ENCODE data around the gene TECTA.

The TECTA gene

DNA sequence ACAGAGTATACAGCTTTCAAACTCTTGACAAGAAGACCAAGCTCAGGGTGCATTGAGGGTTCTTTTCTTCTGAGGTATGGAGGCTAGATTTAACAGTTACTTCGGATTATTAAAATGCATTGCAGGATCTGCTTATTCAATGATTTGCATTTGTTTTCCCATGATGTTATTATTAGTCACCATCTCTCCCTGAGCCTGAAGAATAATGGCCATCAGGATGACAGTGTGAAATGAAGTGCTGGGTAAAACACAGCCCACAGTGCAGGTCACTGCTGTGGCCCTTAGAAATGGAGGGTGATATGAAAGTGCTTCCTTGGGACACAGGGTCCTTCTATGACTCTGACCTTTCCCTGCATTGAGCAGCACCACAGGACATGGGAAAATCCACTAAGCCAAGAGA lies 40.0 kb downstream of the TECTA start:
- Histone ChIP-seq H3K27ac (ENCODE audit: low read length) (no peak overlapping the region), H3K4me3 (ENCODE audit: low read length) (no peak overlapping the region), H3K27me3 (ENCODE audit: control insufficient read depth, insufficient read depth, low read length) (no peaks in the 10 kb centered on the region), H3K9me3 (ENCODE audit: control insufficient read depth, insufficient read depth, low read length) (no peaks in the 10 kb centered on the region), H3K4me1 (ENCODE audit: control insufficient read depth, insufficient read depth, low read length) (no peaks in the 10 kb centered on the region; the same call in 1 of the 2 replicates), H3K36me3 (ENCODE audit: control insufficient read depth, insufficient read depth, low read length) (no peaks in the 10 kb centered on the region)
- WGBS (ENCODE audit: insufficient coverage, insufficient read length), result no CpG with 5 or more reads among the region's 1 CpG
- DNase-seq (ENCODE audit: low read depth, low spot score), result no peak

DNA sequence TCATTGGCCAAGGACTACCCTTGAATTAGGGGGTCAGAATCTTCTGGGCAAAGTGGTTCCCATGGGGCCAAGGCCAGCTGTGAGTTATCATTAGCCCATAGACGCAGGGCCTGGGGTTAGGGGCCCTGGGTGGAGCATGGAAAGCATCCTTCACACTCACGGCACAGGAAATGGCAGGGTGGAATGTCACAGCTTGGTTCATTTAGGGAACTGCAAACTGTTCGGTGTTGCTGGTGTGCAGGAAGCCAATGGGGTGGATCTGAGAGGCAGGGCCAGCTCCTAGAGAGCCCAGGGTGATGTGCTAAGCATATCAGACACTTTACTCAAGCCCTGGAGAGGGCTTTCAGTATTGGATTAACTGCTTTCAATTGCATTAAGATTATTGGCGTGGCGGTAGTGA lies 42.9 kb downstream of the TECTA start:
- no peaks in the 10 kb centered on the region for H3K9me3 ChIP-seq (ENCODE audit: control insufficient read depth, insufficient read depth, low read length)
- no peaks in the 10 kb centered on the region for H3K4me1 ChIP-seq (ENCODE audit: control insufficient read depth, insufficient read depth, low read length)
- WGBS (ENCODE audit: insufficient coverage, insufficient read length), result no CpG with 5 or more reads among the region's 5 CpGs
- H3K27me3 ChIP-seq (ENCODE audit: control insufficient read depth, insufficient read depth, low read length), result no peaks in the 10 kb centered on the region
- H3K4me3 ChIP-seq (ENCODE audit: low read length), result no peak overlapping the region
- no peak overlapping the region for H3K27ac ChIP-seq (ENCODE audit: low read length)
- H3K36me3 ChIP-seq (ENCODE audit: control insufficient read depth, insufficient read depth, low read length), result no peaks in the 10 kb centered on the region
- no peak for DNase-seq (ENCODE audit: low read depth, low spot score)

DNA sequence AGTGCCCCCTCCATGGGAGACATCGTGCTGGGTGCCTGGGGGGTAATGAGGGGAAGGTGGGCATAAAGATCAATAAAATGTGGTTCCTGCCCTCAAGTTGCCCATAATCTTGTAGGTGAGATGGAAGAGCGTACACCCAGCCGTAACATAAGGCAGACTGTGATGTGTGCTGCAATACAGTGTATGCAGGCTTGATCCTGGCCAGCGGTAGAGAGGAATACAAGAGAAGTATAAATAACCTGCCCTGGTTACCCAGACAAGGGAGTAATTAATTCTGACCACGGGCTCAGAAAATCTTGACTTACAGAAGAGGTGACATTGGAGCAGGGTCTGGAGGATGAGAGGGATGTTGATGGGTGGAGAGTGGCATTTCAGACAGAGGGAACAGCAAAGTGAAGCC lies 43.7 kb downstream of the TECTA start:
- no peak for DNase-seq (ENCODE audit: low read depth, low spot score)
- no peaks in the 10 kb centered on the region for H3K36me3 ChIP-seq (ENCODE audit: control insufficient read depth, insufficient read depth, low read length)
- no peak overlapping the region for H3K27ac ChIP-seq (ENCODE audit: low read length)
- WGBS (ENCODE audit: insufficient coverage, insufficient read length), result no CpG with 5 or more reads among the region's 5 CpGs
- no peaks in the 10 kb centered on the region for H3K4me1 ChIP-seq (ENCODE audit: control insufficient read depth, insufficient read depth, low read length)
- H3K4me3 ChIP-seq (ENCODE audit: low read length), result no peak overlapping the region
- no peaks in the 10 kb centered on the region for H3K27me3 ChIP-seq (ENCODE audit: control insufficient read depth, insufficient read depth, low read length)
- no peaks in the 10 kb centered on the region for H3K9me3 ChIP-seq (ENCODE audit: control insufficient read depth, insufficient read depth, low read length)

DNA sequence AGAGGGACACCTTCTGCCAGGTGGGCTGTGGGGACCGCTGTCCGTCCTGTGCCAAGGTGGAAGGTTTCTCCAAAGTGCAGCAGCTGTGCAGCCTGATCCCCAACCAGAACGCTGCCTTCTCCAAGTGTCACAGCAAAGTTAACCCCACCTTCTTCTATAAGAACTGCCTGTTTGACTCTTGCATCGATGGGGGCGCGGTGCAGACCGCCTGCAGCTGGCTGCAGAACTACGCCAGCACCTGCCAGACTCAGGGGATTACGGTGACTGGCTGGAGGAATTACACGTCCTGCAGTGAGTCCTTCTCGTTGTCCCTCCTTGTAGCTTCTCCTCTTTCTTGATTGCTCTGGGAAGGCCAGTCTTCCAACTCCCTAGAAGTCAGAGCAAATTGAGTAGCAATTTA lies 44.8 kb downstream of the TECTA start:
- DNase-seq (ENCODE audit: low read depth, low spot score), result no peak
- Histone ChIP-seq H3K4me1 (ENCODE audit: control insufficient read depth, insufficient read depth, low read length) (no peaks in the 10 kb centered on the region), H3K36me3 (ENCODE audit: control insufficient read depth, insufficient read depth, low read length) (no peaks in the 10 kb centered on the region), H3K27ac (ENCODE audit: low read length) (no peak overlapping the region), H3K4me3 (ENCODE audit: low read length) (no peak overlapping the region), H3K9me3 (ENCODE audit: control insufficient read depth, insufficient read depth, low read length) (no peaks in the 10 kb centered on the region), H3K27me3 (ENCODE audit: control insufficient read depth, insufficient read depth, low read length) (no peaks in the 10 kb centered on the region)
- WGBS (ENCODE audit: insufficient coverage, insufficient read length), result no CpG with 5 or more reads among the region's 11 CpGs

DNA sequence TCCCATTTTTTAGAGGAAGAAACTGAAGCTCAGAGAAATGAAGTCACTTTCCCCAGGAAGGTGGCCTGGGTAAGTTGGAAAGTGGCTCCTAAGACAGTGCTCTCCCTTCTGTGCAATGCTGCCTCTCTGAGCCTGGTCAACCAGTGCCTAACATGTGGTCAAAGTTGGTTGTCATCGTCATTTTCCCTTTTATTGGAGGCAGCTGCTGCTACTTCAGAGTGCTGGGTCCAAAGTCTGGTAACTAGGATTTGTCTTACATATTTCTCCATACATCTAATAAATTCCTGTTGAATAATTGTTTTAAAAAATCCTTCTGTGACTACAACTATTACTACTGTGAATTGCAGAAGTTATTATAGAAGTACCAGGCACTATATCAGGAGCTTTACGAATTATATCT lies 48.1 kb downstream of the TECTA start:
- no peak for DNase-seq (ENCODE audit: low read depth, low spot score)
- Histone ChIP-seq H3K36me3 (ENCODE audit: control insufficient read depth, insufficient read depth, low read length) (no peaks in the 10 kb centered on the region), H3K4me3 (ENCODE audit: low read length) (no peak overlapping the region), H3K9me3 (ENCODE audit: control insufficient read depth, insufficient read depth, low read length) (no peaks in the 10 kb centered on the region), H3K27ac (ENCODE audit: low read length) (no peak overlapping the region), H3K27me3 (ENCODE audit: control insufficient read depth, insufficient read depth, low read length) (no peaks in the 10 kb centered on the region), H3K4me1 (ENCODE audit: control insufficient read depth, insufficient read depth, low read length) (no peaks in the 10 kb centered on the region)
- no CpG with 5 or more reads among the region's 2 CpGs for WGBS (ENCODE audit: insufficient coverage, insufficient read length)

DNA sequence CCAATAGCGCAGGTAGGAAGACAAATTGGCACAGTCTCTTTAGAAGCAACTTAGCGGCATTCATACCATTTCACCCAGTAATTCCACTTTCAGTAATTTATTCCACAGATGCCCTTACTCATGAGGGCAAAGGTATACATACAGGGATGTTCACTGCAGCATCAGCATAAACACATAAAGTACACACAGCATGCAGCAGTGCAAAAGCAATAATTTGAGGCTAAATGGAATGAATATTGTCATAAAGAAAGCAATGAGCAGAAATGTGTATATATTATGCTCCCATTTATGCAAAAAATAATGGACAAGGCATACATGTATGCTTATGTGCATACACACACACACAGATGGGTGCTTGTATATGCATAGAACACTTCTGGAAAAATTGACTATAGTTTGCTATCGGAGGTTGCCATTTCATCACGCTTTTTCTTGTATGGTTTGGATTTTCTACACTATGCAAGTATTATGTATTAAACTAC lies 50.2 kb downstream of the TECTA start:
- H3K27me3 ChIP-seq (ENCODE audit: control insufficient read depth, insufficient read depth, low read length), result no peaks in the 10 kb centered on the region
- DNase-seq (ENCODE audit: low read depth, low spot score), result no peak
- no peak overlapping the region for H3K27ac ChIP-seq (ENCODE audit: low read length)
- H3K9me3 ChIP-seq (ENCODE audit: control insufficient read depth, insufficient read depth, low read length), result no peaks in the 10 kb centered on the region
- H3K4me3 ChIP-seq (ENCODE audit: low read length), result no peak overlapping the region
- no peaks in the 10 kb centered on the region for H3K4me1 ChIP-seq (ENCODE audit: control insufficient read depth, insufficient read depth, low read length)
- WGBS (ENCODE audit: insufficient coverage, insufficient read length), result no CpG with 5 or more reads among the region's 4 CpGs
- H3K36me3 ChIP-seq (ENCODE audit: control insufficient read depth, insufficient read depth, low read length), result no peaks in the 10 kb centered on the region

DNA sequence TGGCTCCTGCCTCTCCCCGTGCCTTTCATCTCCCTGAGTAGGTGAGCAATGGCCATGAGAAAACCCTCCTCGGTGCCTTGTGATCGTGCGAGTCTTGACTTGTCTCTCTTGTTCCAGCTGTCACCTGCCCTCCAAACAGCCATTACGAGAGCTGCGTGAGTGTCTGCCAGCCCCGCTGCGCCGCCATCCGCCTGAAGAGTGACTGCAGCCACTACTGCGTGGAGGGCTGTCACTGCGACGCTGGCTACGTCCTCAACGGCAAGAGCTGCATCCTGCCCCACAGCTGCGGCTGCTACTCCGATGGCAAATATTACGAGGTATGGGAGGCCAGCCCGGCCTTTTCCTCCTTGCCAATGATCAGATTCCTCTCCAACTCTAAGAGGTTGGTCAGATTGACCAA lies 51.7 kb downstream of the TECTA start:
- no peak for DNase-seq (ENCODE audit: low read depth, low spot score)
- WGBS (ENCODE audit: insufficient coverage, insufficient read length), result no CpG with 5 or more reads among the region's 19 CpGs
- Histone ChIP-seq H3K4me3 (ENCODE audit: low read length) (no peak overlapping the region), H3K9me3 (ENCODE audit: control insufficient read depth, insufficient read depth, low read length) (no peaks in the 10 kb centered on the region), H3K27ac (ENCODE audit: low read length) (no peak overlapping the region), H3K4me1 (ENCODE audit: control insufficient read depth, insufficient read depth, low read length) (no peaks in the 10 kb centered on the region), H3K27me3 (ENCODE audit: control insufficient read depth, insufficient read depth, low read length) (no peaks in the 10 kb centered on the region), H3K36me3 (ENCODE audit: control insufficient read depth, insufficient read depth, low read length) (no peaks in the 10 kb centered on the region)

DNA sequence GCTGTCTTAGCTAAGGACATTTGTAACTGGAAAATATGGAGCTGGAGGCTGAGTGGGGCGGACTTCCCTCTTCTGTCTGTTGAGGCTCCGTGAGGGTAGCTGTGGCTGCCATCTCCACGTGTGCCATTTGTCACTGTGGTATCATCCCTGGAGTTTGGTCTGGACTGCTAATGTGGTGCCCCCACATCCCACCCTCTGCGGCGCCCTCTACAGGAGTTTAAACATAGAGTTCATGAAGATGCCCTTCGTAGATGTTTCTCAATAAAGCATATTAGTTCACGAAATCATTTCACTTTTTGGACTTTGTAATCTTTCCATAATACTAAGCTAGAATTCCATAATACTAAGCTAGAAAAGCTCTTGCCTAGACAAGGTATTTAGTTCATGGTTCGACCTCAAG lies 52.4 kb downstream of the TECTA start:
- no peaks in the 10 kb centered on the region for H3K27me3 ChIP-seq (ENCODE audit: control insufficient read depth, insufficient read depth, low read length)
- no peaks in the 10 kb centered on the region for H3K36me3 ChIP-seq (ENCODE audit: control insufficient read depth, insufficient read depth, low read length)
- no peak overlapping the region for H3K4me3 ChIP-seq (ENCODE audit: low read length)
- H3K9me3 ChIP-seq (ENCODE audit: control insufficient read depth, insufficient read depth, low read length), result no peaks in the 10 kb centered on the region
- H3K4me1 ChIP-seq (ENCODE audit: control insufficient read depth, insufficient read depth, low read length), result no peaks in the 10 kb centered on the region
- no peak overlapping the region for H3K27ac ChIP-seq (ENCODE audit: low read length)
- no peak for DNase-seq (ENCODE audit: low read depth, low spot score)
- no CpG with 5 or more reads among the region's 8 CpGs for WGBS (ENCODE audit: insufficient coverage, insufficient read length)

DNA sequence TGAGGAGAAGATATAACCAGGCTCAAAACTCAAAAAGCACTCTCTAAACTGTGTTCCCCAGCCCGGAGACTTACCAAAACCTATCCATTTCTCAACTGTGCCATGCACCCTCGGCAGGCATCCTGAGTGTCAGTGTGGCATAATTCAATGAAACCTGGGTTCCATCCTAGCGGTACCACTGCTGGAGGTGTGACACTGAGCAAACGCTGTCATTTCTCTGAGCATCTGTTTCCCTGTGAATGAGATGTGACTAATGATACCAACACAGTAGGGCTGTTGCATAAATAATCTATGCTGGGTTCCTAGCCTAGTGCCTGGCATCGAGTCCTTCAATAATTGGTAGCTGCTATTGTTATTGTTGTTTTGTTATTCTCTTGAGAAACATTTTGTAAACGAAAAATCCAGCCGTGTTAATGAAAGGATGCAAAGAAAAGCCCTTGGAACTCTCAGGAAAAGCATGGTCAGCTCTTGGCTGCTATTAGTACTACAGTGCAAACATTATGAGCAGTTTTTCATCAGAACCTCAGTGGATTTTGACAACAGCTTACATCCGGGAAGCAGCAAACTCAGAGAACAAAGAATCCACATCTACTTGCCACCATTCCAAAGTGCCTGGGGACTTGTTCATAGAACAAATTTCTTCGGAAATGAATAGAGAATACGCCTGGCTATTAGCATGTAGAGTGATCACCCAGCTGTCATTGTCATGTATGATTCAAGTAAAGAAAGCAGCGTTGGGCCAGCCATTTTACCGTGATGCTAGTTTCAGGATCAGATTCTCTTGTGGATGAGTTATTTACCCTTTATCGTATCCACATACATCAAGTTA lies 53.7 kb downstream of the TECTA start:
- no peaks in the 10 kb centered on the region for H3K27me3 ChIP-seq (ENCODE audit: control insufficient read depth, insufficient read depth, low read length)
- WGBS (ENCODE audit: insufficient coverage, insufficient read length), result no CpG with 5 or more reads among the region's 13 CpGs
- DNase-seq (ENCODE audit: low read depth, low spot score), result no peak

DNA sequence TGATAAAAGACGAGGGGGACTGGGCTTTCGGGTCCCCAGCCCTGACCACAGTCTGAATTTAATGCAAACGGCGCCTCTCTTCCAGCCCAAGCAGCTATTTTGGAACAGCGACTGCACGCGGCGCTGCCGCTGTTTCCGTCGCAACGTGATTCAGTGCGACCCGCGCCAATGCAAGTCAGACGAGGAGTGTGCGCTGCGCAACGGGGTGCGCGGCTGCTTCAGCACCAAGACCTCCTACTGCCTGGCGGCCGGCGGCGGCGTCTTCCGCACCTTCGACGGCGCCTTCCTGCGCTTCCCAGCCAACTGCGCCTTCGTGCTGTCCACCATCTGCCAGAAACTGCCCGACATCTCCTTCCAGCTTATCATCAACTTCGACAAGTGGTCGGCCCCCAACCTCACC lies 56.7 kb downstream of the TECTA start:
- 0 out of 2 replicates have a peak, but pooled peaks cover 2% of the 10 kb centered on the region for H3K4me1 ChIP-seq (ENCODE audit: control insufficient read depth, insufficient read depth, low read length)
- no peak overlapping the region for H3K27ac ChIP-seq (ENCODE audit: low read length)
- H3K36me3 ChIP-seq (ENCODE audit: control insufficient read depth, insufficient read depth, low read length), result no peaks in the 10 kb centered on the region
- no peak for DNase-seq (ENCODE audit: low read depth, low spot score)
- H3K27me3 ChIP-seq (ENCODE audit: control insufficient read depth, insufficient read depth, low read length), result no peaks in the 10 kb centered on the region
- H3K9me3 ChIP-seq (ENCODE audit: control insufficient read depth, insufficient read depth, low read length), result no peaks in the 10 kb centered on the region
- no CpG with 5 or more reads among the region's 36 CpGs for WGBS (ENCODE audit: insufficient coverage, insufficient read length)
- no peak overlapping the region for H3K4me3 ChIP-seq (ENCODE audit: low read length)

More for the DNA sequence above, 53.7 kb downstream of the TECTA start:
- no peak overlapping the region for H3K27ac ChIP-seq (ENCODE audit: low read length)
- H3K4me3 ChIP-seq (ENCODE audit: low read length), result no peak overlapping the region
- no peaks in the 10 kb centered on the region for H3K4me1 ChIP-seq (ENCODE audit: control insufficient read depth, insufficient read depth, low read length)
- no peaks in the 10 kb centered on the region for H3K9me3 ChIP-seq (ENCODE audit: control insufficient read depth, insufficient read depth, low read length)
- H3K36me3 ChIP-seq (ENCODE audit: control insufficient read depth, insufficient read depth, low read length), result no peaks in the 10 kb centered on the region

DNA sequence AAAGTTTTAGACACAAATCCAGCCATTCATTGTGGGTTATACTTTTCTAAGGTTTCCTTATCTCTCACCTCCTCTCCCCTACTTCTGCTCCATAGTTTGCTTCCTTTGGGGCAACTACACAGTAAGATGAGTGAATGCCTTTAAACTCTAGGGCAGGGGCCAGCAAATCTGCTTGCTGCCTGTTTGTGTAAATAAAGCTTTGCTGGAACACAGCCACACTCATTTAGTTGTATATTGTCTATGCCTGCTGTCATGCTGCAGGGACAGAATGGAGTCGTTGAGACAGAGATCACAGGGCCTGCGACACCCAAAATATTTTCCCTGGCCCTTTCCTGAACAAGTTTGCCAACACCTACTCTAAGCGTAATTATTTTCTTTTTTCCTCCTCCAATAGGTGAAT lies 58.7 kb downstream of the TECTA start:
- no peaks in the 10 kb centered on the region for H3K27me3 ChIP-seq (ENCODE audit: control insufficient read depth, insufficient read depth, low read length)
- H3K36me3 ChIP-seq (ENCODE audit: control insufficient read depth, insufficient read depth, low read length), result no peaks in the 10 kb centered on the region
- DNase-seq (ENCODE audit: low read depth, low spot score), result no peak
- H3K4me3 ChIP-seq (ENCODE audit: low read length), result no peak overlapping the region
- H3K4me1 ChIP-seq (ENCODE audit: control insufficient read depth, insufficient read depth, low read length), result 0 out of 2 replicates have a peak, but pooled peaks cover 2% of the 10 kb centered on the region
- H3K9me3 ChIP-seq (ENCODE audit: control insufficient read depth, insufficient read depth, low read length), result no peaks in the 10 kb centered on the region
- WGBS (ENCODE audit: insufficient coverage, insufficient read length), result no CpG with 5 or more reads among the region's 3 CpGs
- H3K27ac ChIP-seq (ENCODE audit: low read length), result no peak overlapping the region
